PFSK-1 (cell line): ENCODE results near the gene CEP350.

Experiments
- POLR2AphosphoS5 ChIP-seq: IDR thresholded peaks from 2 replicates; pipeline ENCODE4 v1.6.1; 2012; ENCODE audit warnings: low read depth, mild to moderate bottlenecking, control low read depth, low read length, moderate library complexity
- SIN3A ChIP-seq: IDR thresholded peaks from 2 replicates; pipeline ENCODE4 v1.6.1; 2012; ENCODE audit warnings: mild to moderate bottlenecking, low read length, moderate library complexity, borderline replicate concordance; ENCODE audit not compliant: insufficient read depth
- TAF1 ChIP-seq: IDR thresholded peaks from 2 replicates; pipeline ENCODE4 v1.6.1; 2012; ENCODE audit warnings: low read length, control low read depth, borderline replicate concordance; ENCODE audit not compliant: insufficient read depth

- TF ChIP-seq SIN3A (no peak), POLR2AphosphoS5 (no peak), TAF1 (no peak)
These were observed 110.8 kb downstream of the CEP350 start for GRCh38 chr1:180065408-180065807.
